ENCODE data around the gene PPM1J.
A peak's percentile ranks its signal among the peaks of the same experiment; 100 is the strongest.

The PPM1J gene

DNA sequence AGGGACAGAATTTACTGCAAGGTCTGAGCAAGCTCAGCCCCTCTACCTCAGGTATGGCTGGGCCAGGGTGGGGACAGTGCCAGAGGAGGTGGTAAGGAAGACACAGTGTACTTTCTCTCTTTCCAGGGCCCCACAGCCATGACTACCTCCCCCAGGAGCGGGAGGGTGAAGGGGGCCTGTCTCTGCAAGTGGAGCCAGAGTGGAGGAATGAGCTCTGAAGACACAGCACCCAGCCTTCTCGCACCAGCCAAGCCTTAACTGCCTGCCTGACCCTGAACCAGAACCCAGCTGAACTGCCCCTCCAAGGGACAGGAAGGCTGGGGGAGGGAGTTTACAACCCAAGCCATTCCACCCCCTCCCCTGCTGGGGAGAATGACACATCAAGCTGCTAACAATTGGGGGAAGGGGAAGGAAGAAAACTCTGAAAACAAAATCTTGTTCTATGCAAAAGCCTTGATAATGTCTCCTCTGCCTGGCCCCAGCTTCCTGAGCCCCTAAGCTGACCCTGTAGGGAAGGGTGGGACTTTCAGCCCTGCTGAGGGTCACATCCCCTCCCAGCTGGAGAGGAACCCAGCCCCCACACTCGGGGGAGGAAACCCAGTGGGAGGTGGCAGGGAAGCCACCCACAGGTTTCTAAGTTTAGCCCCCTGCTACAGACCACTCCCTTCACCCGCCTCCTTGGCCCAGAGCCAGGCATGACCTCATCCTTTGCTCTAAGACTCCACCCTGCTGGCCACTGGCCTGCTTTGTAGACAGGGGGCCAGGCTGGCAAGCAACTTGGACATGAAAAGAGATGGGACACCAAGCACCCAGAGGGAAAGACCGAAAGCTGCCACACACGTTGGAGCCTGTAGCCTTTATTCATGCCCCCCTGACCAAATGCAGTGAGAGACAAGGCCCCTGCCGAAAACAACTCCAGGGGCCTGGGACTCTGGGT is 14.6 kb downstream of the PPM1J start:
- Histone ChIP-seq H3K36me3 (ENCODE audit: control insufficient read depth, insufficient read depth, low read length) (peaks cover 10% of the 10 kb centered on the region), H3K9ac (ENCODE audit: low read length) (peak overlapping the region; percentile 49), H3K9me3 (ENCODE audit: control insufficient read depth, low read length) (no peaks in the 10 kb centered on the region), H3K4me3 (ENCODE audit: low read length) (no peak overlapping the region), H3K4me1 (ENCODE audit: control insufficient read depth, insufficient read depth, low read length) (peaks cover 75% of the 10 kb centered on the region), H3K27me3 (ENCODE audit: control insufficient read depth, insufficient read depth, low read length) (no peaks in the 10 kb centered on the region)

DNA sequence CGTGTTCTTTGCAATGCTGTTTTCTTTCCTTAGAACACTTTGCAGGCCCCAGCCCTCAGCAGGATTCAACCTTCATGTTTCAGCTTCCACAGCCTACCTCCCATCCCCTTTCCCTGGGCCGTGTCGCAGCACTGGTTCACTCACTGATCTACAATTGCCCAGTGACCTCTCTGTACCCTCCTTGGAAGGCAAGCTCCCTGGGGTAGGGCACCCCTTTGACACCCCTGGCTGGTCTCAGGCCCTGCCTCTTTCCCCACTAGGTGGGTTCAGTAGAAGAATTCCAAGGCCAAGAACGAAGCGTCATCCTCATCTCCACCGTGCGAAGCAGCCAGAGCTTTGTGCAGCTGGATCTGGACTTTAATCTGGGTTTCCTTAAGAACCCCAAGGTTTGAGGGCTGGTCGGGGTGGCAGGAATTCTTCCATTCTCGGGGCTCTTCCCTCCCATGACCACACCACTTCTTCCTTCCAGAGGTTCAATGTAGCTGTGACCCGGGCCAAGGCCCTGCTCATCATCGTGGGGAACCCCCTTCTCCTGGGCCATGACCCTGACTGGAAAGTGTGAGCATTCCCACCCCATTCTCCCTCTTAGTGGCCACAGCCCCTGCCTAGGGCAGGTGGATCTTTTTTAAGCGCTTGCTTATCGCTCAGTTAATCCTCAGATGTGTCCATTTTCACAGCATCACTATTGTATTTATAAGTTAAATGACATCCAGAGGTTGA is 15.5 kb downstream of the PPM1J start:
- Histone ChIP-seq H3K4me3 (ENCODE audit: low read length) (no peak overlapping the region), H3K9ac (ENCODE audit: low read length) (peak overlapping the region; percentile 49), H3K36me3 (ENCODE audit: control insufficient read depth, insufficient read depth, low read length) (peaks cover 12% of the 10 kb centered on the region), H3K9me3 (ENCODE audit: control insufficient read depth, low read length) (no peaks in the 10 kb centered on the region), H3K4me1 (ENCODE audit: control insufficient read depth, insufficient read depth, low read length) (peaks cover 67% of the 10 kb centered on the region), H3K27me3 (ENCODE audit: control insufficient read depth, insufficient read depth, low read length) (no peaks in the 10 kb centered on the region)

DNA sequence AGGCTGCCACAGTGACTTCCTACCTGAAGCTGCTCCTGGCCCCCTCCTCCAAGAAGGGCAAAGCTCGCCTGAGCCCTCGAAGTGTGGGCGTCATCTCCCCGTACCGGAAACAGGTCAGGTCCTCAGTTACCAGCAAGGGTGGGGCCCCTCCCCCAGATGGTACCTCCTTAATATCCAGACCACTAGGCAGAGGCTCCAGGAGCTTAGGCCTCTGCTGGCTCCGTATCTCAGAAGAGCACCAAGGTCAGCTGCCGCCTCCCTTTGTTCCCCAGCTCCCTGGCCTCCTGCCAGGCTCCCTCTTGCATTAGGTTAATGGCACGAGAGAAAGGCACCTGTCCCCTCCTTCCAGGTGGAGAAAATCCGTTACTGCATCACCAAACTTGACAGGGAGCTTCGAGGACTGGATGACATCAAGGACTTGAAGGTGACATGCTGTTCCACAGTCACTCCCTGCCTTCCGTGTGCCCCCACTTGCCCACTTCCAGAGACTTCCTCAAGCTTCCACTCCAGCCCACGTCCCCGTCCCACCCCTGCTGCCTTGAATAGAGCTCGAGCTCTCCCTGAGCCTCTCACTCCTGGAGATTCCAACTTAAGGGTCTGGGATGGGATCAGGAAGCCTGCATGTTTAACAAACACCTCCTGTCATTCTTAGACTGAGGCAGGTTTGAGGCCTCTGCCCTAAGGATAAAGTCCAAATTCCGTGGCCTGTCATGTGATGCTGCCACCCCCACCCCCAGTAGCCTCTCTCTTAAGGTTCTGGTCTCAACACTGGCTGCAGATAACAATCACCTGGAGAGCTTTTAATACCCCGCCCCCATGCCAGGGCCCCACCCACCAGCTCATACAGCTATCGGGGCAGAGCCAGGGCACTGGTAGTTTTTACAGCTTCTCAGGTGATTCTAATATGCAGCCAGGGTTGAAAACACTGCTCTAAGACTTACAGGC is 16.5 kb downstream of the PPM1J start:
- Histone ChIP-seq H3K4me3 (ENCODE audit: low read length) (no peak overlapping the region), H3K9ac (ENCODE audit: low read length) (peak overlapping the region; percentile 49), H3K27me3 (ENCODE audit: control insufficient read depth, insufficient read depth, low read length) (no peaks in the 10 kb centered on the region), H3K36me3 (ENCODE audit: control insufficient read depth, insufficient read depth, low read length) (peaks cover 15% of the 10 kb centered on the region), H3K4me1 (ENCODE audit: control insufficient read depth, insufficient read depth, low read length) (peaks cover 57% of the 10 kb centered on the region), H3K9me3 (ENCODE audit: control insufficient read depth, low read length) (no peaks in the 10 kb centered on the region)

DNA sequence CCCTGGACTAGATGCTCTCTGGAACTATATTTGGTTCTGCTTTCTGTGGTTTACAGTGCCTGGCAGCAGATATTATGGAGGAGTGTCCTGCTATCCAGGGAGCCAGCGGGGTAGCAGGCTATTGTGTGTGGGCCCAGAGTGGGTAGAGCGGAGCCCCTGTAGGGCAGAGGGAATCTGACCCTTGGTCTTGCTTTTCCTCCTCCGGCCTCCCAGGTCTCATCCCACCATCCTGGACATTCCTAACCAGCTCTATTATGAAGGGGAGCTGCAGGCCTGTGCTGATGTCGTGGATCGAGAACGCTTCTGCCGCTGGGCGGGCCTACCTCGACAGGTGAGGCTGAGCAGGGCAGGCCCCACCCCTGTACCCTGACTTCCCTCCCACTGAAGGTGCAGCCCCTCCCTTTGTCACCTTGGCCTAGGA is 17.3 kb downstream of the PPM1J start:
- H3K27me3 ChIP-seq (ENCODE audit: control insufficient read depth, insufficient read depth, low read length), result no peaks in the 10 kb centered on the region
- no peaks in the 10 kb centered on the region for H3K9me3 ChIP-seq (ENCODE audit: control insufficient read depth, low read length)
- H3K4me1 ChIP-seq (ENCODE audit: control insufficient read depth, insufficient read depth, low read length), result peaks cover 50% of the 10 kb centered on the region
- H3K36me3 ChIP-seq (ENCODE audit: control insufficient read depth, insufficient read depth, low read length), result peaks cover 11% of the 10 kb centered on the region
- H3K4me3 ChIP-seq (ENCODE audit: low read length), result no peak overlapping the region
- no peak overlapping the region for H3K9ac ChIP-seq (ENCODE audit: low read length)

DNA sequence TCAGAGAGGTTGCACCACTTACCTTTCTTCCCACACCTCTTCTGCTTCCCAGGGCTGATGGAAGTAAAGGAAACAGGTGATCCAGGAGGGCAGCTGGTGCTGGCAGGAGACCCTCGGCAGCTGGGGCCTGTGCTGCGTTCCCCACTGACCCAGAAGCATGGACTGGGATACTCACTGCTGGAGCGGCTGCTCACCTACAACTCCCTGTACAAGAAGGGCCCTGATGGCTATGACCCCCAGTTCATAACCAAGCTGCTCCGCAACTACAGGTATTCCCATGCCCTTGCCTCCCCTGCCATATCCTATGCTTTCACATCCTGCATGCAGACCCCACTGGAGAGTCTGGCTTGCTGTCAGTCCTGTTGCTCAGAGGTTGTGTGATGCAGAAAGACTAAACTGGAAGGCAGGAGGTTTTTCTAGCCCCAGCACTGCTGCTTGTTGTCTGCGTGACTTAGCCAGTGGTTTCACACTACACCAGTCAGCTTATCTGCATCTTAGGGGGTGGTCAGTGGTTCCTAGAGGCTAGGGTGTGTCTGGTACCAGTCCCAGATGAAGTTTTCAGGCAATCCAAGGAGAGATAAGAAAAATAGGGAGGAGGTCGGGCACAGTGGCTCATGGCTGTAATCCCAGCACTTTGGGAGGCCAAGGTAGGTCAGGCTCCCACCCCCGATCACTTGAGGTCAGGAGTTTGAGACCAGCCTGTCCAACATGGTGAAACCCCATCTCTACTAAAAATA is 18.4 kb downstream of the PPM1J start:
- H3K9me3 ChIP-seq (ENCODE audit: control insufficient read depth, low read length), result no peaks in the 10 kb centered on the region
- H3K36me3 ChIP-seq (ENCODE audit: control insufficient read depth, insufficient read depth, low read length), result peaks cover 11% of the 10 kb centered on the region
- no peaks in the 10 kb centered on the region for H3K27me3 ChIP-seq (ENCODE audit: control insufficient read depth, insufficient read depth, low read length)
- peaks cover 40% of the 10 kb centered on the region for H3K4me1 ChIP-seq (ENCODE audit: control insufficient read depth, insufficient read depth, low read length)
- H3K4me3 ChIP-seq (ENCODE audit: low read length), result no peak overlapping the region
- H3K9ac ChIP-seq (ENCODE audit: low read length), result no peak overlapping the region

DNA sequence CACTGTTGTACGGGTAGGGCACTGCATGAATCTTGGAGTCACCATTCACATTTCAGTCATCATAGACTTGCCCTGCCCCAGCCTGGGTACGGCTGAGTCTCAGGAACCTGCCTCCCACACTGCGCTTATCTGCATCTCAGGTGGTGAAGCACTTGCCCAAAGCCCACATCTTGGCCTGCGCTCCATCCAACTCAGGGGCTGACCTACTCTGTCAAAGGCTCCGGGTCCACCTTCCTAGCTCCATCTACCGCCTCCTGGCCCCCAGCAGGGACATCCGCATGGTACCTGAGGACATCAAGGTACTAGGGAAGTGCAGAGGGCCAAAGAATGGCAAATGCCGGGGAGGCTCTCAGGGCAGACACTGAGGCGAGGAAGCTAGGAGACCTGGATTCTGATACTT is 19.9 kb downstream of the PPM1J start:
- H3K36me3 ChIP-seq (ENCODE audit: control insufficient read depth, insufficient read depth, low read length), result peaks cover 11% of the 10 kb centered on the region
- no peaks in the 10 kb centered on the region for H3K27me3 ChIP-seq (ENCODE audit: control insufficient read depth, insufficient read depth, low read length)
- H3K4me3 ChIP-seq (ENCODE audit: low read length), result no peak overlapping the region
- H3K9ac ChIP-seq (ENCODE audit: low read length), result no peak overlapping the region
- peaks cover 25% of the 10 kb centered on the region for H3K4me1 ChIP-seq (ENCODE audit: control insufficient read depth, insufficient read depth, low read length)
- no peaks in the 10 kb centered on the region for H3K9me3 ChIP-seq (ENCODE audit: control insufficient read depth, low read length)

DNA sequence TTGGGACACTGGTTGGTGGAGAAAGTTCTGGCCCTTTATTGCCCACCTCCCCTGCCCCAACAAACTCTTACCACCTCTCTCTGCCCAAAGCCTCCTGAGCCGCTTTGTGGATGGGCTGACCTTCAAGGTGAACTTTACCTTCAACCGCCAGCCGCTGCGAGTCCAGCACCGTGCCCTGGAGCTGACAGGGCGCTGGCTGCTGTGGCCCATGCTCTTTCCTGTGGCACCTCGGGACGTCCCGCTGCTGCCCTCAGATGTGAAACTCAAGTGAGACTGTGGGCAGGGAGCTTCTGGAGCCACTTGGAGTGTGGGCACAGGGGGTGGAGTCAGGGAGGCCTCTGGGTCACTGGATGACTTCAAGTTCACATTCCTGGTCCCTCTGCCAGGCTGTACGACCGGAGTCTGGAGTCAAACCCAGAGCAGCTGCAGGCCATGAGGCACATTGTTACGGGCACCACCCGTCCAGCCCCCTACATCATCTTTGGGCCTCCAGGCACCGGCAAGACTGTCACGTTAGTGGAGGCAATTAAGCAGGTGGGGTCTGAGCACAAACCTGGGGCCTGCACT is 20.7 kb downstream of the PPM1J start:
- Histone ChIP-seq H3K4me3 (ENCODE audit: low read length) (no peak overlapping the region), H3K36me3 (ENCODE audit: control insufficient read depth, insufficient read depth, low read length) (peaks cover 12% of the 10 kb centered on the region), H3K27me3 (ENCODE audit: control insufficient read depth, insufficient read depth, low read length) (no peaks in the 10 kb centered on the region), H3K9ac (ENCODE audit: low read length) (no peak overlapping the region), H3K9me3 (ENCODE audit: control insufficient read depth, low read length) (no peaks in the 10 kb centered on the region), H3K4me1 (ENCODE audit: control insufficient read depth, insufficient read depth, low read length) (peaks cover 17% of the 10 kb centered on the region)

DNA sequence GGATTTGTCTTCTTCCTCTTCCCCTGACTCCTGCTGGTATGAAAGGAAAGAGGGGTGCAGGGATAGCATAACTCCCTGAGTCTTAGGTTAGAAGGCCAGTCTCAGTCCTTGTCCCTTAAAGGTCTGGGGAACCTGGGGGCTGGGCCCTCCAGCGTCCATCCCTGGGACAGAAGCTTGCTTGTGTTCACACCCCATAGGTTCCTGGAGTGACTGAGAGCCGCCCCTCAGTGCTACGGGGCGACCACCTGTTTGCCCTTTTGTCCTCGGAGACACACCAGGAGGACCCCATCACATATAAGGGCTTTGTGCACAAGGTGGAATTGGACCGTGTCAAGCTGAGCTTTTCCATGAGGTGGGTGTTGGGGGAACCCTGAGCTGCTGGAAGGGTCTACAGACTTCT is 21.3 kb downstream of the PPM1J start:
- peaks cover 11% of the 10 kb centered on the region for H3K4me1 ChIP-seq (ENCODE audit: control insufficient read depth, insufficient read depth, low read length)
- no peaks in the 10 kb centered on the region for H3K27me3 ChIP-seq (ENCODE audit: control insufficient read depth, insufficient read depth, low read length)
- H3K9ac ChIP-seq (ENCODE audit: low read length), result no peak overlapping the region
- no peak overlapping the region for H3K4me3 ChIP-seq (ENCODE audit: low read length)
- H3K36me3 ChIP-seq (ENCODE audit: control insufficient read depth, insufficient read depth, low read length), result peaks cover 15% of the 10 kb centered on the region
- no peaks in the 10 kb centered on the region for H3K9me3 ChIP-seq (ENCODE audit: control insufficient read depth, low read length)

DNA sequence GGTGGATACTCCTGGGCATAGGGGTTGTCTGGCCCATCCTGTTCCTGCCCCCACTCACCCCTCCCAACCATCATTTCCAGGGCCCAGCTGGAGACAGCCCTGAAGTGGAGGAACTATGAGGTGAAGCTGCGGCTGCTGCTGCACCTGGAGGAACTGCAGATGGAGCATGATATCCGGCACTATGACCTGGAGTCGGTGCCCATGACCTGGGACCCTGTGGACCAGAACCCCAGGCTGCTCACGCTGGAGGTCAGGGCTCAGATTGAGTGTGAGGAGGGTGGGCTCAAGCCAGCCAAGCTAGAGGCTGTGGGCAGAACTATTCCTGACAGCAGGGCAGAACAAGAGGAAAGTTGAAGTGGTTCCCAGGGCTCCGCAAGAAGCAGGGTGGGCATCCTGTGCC is 22.5 kb downstream of the PPM1J start:
- Histone ChIP-seq H3K9ac (ENCODE audit: low read length) (no peak overlapping the region), H3K4me3 (ENCODE audit: low read length) (no peak overlapping the region), H3K4me1 (ENCODE audit: control insufficient read depth, insufficient read depth, low read length) (no peaks in the 10 kb centered on the region), H3K27me3 (ENCODE audit: control insufficient read depth, insufficient read depth, low read length) (no peaks in the 10 kb centered on the region), H3K9me3 (ENCODE audit: control insufficient read depth, low read length) (no peaks in the 10 kb centered on the region), H3K36me3 (ENCODE audit: control insufficient read depth, insufficient read depth, low read length) (peaks cover 15% of the 10 kb centered on the region)

DNA sequence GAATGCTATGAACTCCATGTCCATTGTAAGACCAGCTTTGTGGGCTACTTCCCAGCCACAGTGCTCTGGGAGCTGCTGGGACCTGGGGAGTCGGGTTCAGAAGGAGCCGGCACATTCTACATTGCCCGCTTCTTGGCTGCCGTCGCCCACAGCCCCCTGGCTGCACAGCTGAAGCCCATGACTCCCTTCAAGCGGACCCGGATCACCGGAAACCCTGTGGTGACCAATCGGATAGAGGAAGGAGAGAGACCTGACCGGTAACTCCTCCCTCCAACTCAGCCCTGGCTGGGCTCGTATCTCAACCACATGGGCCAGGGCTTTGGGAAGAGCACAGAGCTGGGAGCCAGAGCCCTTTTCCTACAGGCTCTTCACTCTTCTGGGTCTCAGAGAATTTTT is 25.3 kb downstream of the PPM1J start:
- Histone ChIP-seq H3K4me1 (ENCODE audit: control insufficient read depth, insufficient read depth, low read length) (no peaks in the 10 kb centered on the region), H3K9ac (ENCODE audit: low read length) (no peak overlapping the region), H3K9me3 (ENCODE audit: control insufficient read depth, low read length) (no peaks in the 10 kb centered on the region), H3K36me3 (ENCODE audit: control insufficient read depth, insufficient read depth, low read length) (peaks cover 15% of the 10 kb centered on the region), H3K4me3 (ENCODE audit: low read length) (no peak overlapping the region), H3K27me3 (ENCODE audit: control insufficient read depth, insufficient read depth, low read length) (no peaks in the 10 kb centered on the region)
